HG02798 (cell line): ENCODE measurements around the gene PSMB1.

Experiments
- ATAC-seq: cut with Tn5 transposase; IDR thresholded peaks from one replicate; pipeline ENCODE4 v1.9.1; 2021; ENCODE audit warnings: mild to moderate bottlenecking; ENCODE audit not compliant: unreplicated experiment, poor library complexity

The PSMB1 gene

GRCh38 chr6:170552765-170553533 lies at the start of gene PSMB1:
Gene PSMB1 (minus strand): TSS chr6:170553307. CDS start chr6:170553242, 65 bp downstream.
- ATAC-seq, result peak; percentile 63

- no peak for ATAC-seq
Measured at GRCh38 chr6:170597278-170597677, 44.2 kb upstream of the PSMB1 start.

DNA sequence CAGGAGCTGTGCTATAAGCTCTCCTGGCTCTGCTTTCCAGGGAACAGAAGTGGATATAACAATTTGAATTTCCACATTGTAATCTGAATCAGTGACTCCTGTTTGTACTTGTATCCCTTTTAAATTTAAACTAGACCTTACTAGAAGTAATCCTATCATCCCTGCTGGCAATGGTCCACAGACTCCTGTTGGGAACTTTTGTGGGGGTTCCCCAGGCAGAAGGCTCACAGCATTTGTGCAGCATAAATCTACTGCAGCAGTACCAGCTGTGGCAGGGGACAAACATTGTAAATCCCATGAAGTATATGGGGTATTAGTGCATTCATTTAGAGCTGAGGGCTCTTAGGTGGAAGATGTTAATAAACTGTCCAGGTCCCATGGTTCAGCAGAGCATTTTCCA lies 43.3 kb upstream of the PSMB1 start:
- no peak for ATAC-seq

DNA sequence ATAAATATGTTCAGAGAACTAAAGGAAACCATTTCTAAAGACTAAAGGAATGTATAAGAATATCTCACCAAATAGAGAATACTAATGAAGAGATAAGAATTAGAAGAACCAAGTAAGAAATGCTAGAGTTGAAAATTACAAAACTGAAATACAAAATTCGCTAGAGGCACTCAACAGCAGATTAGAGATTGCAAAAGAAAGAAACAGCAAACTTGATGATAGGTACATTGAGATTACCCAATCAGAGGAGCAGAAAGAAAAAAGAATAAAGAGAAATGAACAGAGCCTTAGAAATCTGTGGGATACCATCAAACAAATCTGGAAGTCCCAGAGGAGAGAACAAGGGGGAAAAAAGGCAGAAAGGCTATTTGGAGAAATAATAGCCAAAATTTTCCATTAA lies 37.6 kb upstream of the PSMB1 start:
- no peak for ATAC-seq

GRCh38 chr6:170584954-170585498 lies 31.9 kb upstream of the PSMB1 start:
- ATAC-seq, result peak; percentile 34

GRCh38 chr6:170584181-170584953 lies 31.3 kb upstream of the PSMB1 start, which contains the start of gene PDCD2:
Gene PDCD2 (minus strand): TSS chr6:170584637. CDS start chr6:170584581, 56 bp downstream.
- peak; percentile 98 for ATAC-seq

DNA sequence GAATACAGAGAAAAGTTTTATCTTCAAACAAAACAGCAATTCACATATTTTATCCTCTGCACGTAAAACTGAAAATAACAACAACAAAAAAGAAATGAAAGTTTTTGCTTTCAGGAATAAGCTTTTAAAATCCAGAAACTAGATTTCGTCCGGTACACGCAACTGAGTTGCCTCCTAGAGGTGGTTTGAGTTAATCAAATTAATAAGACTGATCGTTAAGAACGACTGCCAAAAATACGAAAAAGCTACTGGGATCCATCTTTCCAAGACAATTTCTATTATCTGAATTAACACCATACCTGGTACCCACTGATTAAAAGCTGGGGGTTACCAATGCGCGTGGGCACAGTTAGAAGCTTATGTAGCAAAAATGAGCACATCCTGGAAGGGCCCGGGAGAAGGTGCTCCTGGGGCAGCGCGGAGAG lies 30.7 kb upstream of the PSMB1 start:
- ATAC-seq, result no peak

DNA sequence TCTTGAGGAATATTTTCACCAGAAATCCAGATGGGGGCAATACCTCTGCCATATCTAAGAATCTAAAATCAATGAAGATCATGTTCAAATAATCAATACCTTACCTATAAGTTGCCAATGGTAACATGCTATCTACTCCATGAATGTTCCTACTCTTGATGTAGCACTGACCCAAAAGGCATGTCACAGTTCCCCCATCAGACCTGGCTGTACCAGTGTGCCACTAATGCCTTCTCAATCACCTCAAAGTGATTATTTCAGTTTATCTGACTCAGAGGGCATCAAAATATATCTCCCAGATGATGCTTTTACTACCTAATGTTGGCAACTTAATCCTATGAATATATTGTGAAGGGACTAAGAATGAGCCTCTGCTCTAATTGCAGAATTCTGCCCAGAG lies 25.8 kb upstream of the PSMB1 start:
- ATAC-seq, result no peak

- no peak for ATAC-seq
Measured at GRCh38 chr6:170575250-170575649, 22.1 kb upstream of the PSMB1 start.

DNA sequence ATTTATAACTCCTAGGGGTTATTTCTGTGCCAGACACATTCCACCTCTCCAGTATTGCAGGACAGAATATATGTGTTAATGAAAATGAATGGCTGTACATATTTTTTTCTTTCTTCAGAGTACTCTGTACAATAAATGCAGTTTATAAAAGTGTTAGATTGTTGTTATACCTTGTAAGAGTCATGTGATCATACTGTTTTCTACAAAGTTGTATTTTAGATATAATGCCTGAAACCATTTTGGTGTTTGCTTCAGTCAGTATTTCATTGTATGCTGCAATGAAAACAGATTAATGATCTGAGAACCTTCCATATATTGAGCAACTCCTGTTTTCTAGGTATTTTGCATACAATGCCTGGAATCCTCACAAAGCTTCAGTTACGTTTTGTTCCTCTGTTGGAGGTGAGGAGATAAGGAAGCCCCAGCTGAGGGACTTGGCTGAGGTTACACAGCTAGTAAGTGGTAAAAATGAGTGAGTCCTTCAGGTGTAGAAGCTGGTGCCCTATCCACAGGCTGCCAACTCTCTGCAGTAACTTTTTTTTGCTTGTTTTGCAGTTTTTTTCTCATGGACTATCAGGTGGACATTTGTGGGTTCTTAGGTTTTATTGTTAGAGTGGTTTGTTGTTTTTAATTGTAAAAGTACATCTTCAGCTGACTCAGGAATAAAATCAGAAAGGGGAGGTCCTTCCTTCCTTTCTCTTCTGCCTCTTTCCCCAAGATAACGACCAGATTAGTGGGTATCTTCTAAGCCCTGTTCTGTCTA lies 19.8 kb upstream of the PSMB1 start:
- ATAC-seq, result no peak

DNA sequence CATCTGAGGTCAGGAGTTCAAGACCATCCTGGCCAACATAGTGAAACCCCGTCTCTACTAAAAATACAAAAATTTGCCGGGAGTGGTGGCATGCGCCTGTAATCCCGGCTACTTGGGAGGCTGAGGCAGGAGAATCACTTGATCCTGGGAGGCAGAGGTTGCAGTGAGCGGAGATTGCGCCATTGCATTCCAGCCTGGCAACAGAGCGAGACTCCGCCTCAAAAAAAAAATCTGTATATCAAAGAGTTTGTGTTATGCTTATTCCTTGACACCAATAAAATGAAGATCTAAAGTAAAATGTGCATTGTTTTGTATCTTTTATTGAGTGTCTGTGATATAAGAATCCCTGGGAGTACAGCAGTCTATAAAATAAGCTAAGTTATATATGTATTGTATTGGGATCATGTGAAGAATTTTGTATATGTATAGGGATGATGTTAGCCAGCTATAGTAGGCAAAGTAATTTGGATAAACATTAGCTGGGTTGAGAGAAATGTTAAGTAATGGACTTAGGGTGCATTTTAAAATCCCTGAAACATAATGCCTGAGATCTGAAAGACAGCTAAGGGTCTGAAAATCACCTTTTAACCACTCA lies 11.9 kb upstream of the PSMB1 start:
- ATAC-seq, result no peak

DNA sequence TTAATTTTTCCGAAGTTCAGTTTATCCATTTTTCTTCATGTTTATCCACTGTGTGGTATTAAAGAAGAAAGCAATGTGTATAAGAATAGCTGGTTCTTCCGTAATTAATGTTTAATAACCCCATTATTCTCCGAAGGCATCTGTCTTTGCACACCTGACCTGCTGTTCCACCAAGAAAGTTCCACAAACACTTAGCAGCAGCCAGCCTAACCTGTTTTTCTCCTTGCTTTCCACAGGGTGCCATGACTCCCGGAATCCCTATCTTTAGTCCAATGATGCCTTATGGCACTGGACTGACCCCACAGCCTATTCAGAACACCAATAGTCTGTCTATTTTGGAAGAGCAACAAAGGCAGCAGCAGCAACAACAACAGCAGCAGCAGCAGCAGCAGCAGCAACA lies 8.4 kb upstream of the PSMB1 start:
- no peak for ATAC-seq

DNA sequence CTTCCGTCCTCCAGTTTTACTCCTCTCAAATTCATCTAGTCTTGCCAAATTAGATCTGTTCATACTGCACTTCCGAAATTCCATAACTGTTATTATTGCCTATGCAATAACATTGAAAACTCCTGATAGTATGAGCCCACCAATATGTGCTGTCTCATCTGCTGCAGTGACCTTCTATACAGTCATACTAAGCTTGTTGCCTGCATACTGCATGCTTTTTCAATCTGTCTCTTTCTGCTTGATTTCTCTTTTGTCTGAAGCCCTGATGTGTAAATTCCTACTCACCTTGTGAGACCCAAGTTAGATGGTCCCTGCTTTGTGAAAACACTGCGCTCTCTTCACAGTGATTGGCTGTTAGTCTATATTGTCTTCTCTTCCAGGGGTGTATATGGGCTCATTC lies 2.2 kb upstream of the PSMB1 start:
- ATAC-seq, result no peak

GRCh38 chr6:170554796-170555137 lies 1.7 kb upstream of the PSMB1 start:
- no peak for ATAC-seq

- peak; percentile 97 for ATAC-seq
Measured at GRCh38 chr6:170554013-170554795, 1.1 kb upstream of the PSMB1 start, which contains the start of gene TBP. Gene TBP (plus strand): TSS chr6:170554369. CDS start chr6:170557030, 2,661 bp downstream.

- peak; percentile 32 for ATAC-seq
Measured at GRCh38 chr6:170553534-170554012, 466 bp upstream of the PSMB1 start.

DNA sequence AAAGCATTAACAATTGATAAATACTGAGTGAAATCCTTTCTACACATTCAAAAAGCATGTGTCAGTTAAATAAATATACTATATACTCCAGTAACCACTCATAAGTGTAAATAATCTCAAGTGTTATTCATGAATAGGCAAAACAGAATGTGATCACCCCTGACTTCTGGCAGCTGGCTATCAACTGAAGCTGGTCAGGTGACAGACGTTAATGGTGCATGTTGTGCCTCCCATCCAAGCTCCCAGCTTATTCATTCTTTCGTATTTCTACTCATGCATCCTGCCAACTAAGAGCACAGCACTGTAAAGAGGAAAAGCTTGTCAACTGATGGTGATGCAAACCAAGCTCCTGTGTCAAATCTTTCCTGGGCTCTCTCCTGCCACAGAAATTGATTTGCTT lies 7.7 kb downstream of the PSMB1 start:
- no peak for ATAC-seq

GRCh38 chr6:170542031-170542719 lies 10.9 kb downstream of the PSMB1 start:
- ATAC-seq, result no peak

DNA sequence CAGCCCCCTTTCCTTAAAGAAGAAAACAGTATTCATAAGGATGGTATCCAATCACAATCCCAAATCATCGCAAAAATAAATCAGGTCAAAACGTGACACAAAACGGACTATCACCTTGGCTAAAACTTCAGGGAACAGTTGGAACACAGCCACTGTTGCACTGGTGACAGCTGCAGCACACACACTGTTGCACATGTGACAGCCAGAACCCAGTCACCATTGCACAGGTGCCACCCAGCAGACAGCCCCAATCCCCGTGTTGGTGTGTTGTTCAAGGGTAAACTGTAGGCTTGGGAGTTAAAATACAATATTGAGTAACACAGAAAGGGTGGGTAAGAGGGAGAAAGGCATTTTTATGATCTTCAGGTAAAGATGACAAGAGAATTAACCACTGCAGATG lies 15.8 kb downstream of the PSMB1 start:
- no peak for ATAC-seq
